ENCODE data around the gene AMZ1.
"Not testable (repeated sequence)": the region's sequence is repeated elsewhere in the genome, so short reads cannot be mapped to it uniquely, and the experiment has no call there.

The AMZ1 gene

DNA sequence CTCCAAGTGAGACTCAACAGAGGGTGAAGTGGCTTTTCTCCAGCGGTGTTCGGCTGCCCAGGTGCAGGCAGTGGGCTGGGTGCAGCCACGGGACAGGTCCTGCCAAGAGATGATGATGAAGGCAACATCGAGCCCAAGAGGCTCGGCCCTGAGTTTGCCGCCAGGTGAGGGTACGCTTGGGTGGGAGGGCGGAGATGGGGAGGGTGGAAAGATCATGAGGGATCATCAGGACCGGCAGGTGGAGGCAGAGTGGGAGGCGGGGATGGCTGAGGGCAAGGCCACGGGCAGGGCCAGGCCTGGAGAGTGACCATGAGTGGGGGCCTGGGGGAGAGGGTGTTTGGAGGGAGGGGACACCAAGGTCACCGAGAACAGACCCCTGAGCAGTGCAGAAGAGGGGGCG lies 17.8 kb upstream of the AMZ1 start:
- no peak for DNase-seq

DNA sequence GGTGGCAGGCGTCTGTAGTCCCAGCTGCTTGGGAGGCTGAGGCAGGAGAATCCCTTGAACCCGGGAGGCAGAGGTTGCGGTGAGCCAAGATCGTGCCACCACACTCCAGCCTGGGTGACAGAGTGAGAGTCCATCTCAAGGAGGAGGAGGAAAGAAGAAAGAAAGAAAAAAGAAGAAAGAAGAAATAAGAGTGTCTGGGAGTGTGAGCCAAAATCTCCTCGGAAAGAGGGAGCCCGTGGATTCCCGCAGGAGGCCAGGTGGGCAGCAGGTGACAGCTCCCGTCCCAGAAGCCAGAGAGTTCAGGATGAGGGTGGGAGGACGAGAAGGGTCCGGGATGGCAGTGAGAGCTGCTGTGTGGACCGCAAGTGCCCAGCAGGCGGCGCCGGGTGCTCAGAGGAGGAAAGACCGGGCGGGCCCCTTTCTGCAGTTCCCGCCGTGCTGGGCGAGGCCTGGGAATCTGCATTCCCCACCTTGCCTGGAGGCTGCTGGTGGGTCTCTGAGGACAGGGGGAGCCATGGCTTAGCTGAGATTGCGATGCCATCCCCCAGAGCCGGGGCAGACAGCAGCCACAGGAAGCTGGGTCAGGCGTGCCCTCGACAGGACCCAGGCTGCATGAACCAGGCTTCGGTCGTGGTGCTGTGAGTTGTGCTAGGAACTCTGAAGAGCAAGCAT lies 17.1 kb upstream of the AMZ1 start:
- peak; percentile 19 to 61 for DNase-seq

DNA sequence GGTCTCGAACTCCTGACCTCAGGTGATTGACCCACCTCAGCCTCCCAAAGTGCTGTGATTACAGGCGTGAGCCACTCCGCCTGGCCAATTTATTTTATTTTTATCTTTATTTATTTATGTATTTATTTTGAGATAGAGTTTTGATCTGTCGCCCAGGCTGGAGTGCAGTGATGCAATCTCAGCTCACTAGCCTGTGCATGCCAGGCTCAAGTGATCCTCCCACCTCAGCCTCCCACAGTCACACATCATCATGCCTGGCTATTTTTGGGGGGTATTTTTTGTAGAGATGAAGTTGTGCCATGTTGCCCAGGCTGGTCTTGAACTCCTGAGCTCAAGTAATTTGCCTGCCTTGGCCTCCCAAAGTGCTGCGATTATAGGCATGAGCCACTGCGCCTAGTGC lies 14.8 kb upstream of the AMZ1 start:
- DNase-seq, result not testable (repeated sequence)

DNA sequence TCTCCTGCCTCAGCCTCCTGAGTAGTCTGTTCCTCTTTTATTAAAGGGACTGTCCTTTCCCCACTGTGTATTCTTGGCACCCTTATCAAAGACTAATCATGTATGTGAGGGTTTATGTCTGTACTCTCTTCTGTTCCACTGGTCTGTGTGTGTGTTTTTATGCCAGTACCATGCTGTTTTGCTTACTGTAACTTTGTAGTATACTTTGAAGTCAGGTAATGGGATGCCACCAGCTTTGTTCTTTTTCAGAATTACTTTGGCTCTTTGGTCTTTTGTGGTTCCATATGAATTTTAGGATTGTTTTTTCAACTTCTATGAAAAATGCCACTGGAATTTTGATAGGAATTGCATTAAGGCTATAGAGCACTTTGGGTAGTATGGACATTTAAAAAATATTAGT lies 14.1 kb upstream of the AMZ1 start:
- no peak for DNase-seq

DNA sequence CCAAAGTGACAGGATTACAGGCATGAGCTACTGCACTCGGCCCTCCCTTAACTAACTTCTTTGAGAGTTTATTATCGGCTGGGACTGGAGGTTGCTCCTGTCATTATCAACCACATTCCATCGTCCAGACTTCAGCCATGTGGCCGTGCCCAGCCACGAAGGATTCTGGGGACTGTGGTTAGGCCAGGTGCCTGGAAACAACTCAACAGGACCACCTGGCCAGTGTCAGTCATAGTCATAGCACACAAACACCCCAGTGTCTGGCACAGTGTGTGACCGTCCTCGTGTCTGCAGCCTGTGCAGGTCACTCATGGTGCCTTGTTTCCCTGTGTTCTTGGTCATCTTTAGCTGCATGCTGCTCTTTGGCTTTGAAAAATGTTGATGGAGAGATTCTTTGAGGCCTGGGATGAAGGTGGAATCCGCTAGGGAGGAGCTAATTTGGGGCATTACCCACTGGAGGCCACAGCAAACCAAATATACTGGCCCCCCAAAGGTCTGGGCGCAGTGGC lies 12.7 kb upstream of the AMZ1 start:
- DNase-seq, result no peak

DNA sequence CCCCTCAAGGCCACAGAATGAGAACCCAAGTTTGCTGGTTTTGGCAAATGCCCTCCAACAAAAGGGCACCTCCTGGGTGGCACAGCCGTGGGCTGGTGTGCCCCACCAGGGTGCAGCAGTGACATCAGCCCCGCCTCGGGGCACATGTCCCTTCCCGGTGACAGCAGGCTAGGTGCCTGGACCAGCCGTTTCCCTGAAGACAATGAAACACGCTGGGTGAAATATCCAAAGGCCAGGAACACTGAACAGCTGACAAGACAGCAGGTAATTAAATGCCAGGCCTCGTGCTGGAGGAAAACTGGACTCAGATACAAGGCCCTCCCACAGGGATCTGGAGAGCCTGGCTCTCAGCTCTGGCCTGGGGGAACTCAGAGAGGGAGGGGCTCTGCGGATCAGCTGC lies 11.4 kb upstream of the AMZ1 start:
- not testable (repeated sequence) for DNase-seq

DNA sequence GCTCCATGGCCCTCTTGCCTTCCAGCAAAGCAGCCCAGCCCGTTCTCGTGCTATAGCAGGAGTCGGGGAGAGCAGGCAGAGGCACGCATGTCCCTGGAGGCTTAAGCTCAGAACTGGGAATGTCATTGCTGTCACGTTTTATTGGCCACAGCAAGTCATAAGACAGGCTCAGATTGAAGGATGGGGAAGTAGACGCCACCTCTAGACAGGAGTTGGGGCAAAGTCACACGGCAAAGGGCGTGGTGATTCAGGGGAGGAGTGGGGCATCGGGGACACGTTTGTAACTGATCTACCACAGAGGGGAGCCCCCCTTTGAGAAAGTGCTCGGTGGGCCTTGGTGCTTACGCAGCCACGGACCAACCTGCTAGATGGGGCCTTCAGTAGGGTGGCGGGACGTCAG lies 9.5 kb upstream of the AMZ1 start:
- not testable (repeated sequence) for DNase-seq

DNA sequence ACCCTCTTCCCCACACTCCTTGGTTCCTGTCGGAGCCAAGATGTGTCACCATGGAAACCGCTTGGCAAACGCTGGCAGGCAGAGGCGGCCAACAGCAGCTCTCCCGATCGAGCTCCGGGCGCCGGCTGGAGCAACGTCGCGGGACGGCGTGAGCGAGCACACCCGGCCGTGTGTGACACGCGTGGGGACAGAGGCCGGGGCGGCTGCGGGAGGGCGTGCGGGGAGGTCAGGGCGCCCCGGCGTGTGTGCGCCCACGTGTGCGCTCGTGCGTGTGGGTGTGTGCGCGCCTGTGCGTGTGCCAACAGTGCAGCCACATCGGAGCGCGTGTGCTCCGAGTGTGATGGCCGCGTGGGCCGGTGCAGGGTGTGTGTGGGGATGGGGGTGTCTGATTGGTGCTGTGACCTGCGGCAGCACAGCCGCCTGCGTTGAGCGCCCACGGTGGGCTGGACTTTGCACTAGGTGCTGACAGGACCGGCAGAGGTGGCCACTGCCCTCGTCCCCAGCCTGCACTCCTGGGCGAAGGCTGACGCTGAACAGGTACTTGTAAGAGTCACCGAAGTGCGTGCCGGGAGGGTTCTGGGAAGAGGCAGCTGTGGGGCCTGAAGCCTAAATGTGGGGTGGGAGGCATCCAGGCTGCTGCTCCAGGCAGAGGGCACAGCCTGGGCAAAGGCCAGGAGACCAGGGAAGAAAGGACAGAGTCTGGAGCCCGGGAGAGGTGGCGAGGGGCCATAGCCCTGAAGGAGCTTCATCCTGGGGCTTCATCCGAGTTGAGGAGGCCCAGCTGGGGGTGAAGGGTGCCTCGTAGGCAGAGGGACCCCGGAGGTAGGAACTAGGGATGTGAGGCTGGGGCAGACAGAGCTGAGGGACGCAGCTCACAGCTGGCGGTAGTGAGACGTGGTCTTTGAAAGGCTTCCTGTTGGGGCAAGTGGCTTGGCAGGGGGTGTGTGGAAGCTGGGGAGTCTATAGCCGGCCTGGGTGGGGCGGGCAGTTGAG lies 8.6 kb upstream of the AMZ1 start:
- not testable (repeated sequence) for DNase-seq

DNA sequence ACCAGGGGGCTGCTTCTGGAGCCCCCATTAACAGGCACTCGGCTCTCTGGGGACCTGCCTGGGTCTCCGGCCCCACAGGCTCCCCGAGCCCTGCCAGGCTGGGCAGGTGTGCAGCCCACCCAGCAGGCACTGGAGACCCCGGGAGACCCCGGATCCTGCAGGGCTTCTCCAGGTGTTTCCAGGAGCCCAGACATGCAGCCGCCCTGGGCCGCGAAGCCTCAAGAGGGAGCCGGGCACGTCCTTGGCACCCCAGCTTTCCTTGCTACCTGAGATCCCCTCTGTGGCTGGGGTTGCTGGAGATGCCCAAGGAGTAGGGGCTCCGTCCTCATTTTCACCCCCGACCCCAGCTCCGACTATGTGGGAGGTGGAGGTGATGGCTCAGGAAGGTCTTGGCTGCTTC lies 7.7 kb upstream of the AMZ1 start:
- DNase-seq, result no peak

DNA sequence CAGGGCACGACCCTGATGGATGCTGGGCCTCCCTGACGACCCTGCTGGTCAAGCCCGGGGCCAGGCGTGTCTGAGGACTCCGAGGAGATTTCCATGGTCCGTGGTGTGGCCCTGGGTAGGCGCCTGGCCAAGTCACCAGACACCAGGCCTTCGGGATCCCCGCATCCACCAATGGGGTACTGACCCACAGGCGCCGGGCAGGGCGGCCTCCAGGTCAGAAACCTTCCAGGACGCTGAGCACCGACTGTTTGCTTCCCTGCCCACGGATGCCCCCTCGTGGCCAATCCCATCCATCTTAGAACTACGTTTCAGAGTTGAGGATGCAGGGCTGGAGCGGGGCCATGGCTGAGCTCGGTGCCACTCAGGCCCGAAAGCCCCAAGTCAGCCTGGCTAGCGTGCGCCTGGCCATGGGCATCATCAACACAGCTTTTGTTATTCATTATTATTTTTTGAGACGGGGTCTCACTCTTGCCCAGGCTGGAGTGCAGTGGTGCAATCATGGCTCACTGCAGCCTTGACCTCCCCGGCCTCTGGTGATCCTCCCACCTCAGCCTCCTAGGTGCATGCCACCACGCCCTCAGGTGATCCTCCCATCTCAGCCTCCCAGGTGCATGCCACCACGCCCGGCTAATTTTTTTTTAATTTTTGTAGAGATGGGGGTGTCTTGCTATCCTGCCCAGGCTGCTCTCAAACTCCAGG lies 7.1 kb upstream of the AMZ1 start:
- peak in 1 of 2 donors; percentile 38 for DNase-seq

DNA sequence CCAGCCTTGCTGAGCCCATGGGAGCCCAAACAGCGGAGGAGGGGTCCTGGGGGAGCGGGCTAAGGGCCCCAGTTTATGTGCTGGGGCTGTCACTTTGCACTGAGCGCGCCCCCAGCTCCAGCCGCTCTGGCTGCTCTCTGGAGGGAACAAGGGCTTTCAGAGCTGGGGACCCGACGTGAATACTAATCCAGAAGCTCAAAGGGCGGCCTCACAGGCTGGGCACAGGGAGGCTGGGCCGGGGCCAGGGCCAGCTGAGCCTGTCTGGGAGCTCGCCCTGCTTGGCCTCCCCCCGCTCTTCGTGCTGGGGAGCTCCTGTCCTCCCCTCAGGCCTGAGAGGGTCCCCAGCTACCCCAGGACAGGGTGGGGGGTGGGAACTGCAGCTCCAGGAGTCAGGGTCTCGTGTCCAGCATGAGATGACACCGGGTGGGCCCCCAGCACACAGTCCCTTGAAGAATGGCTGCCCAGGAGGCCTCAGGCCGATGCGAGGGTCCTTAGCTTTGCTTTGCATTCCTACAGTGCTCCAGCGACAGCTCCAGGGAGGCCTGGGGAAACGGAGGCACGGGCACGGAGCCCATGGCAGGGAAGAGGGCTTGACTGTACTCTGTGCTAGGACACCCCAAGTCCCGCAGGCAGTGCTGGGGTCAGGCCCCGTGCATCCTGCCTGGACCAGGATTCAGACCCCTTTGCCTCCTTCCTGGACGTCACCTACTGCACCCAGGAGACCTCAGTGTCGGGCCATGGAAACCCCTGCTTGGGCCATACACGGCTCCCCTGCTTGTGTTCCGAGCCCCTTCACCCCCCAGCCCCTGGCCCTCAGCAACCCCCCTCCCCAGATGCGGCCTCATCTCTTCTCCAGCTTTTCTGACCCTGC lies 5.8 kb upstream of the AMZ1 start:
- no peak for DNase-seq

DNA sequence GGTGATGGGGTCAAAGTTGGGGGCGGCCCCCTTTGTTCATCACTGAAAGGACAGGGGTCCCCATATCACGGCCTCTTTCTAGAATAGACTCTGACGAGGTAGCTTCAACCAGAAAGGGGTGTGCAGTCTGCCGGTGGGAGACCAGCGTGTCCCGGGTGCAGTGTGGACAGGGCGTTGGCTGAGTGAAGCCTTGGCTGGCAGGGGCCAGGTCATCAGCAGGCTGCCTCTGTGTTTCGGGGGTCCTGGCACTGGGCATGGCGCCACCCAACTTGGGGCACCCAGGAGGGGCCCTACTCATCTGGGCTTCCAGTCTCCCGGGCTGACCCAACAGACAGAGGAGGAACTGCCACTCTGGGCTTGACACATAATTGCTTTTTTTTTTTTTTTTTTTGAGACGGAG lies 3.5 kb upstream of the AMZ1 start:
- DNase-seq, result no peak

DNA sequence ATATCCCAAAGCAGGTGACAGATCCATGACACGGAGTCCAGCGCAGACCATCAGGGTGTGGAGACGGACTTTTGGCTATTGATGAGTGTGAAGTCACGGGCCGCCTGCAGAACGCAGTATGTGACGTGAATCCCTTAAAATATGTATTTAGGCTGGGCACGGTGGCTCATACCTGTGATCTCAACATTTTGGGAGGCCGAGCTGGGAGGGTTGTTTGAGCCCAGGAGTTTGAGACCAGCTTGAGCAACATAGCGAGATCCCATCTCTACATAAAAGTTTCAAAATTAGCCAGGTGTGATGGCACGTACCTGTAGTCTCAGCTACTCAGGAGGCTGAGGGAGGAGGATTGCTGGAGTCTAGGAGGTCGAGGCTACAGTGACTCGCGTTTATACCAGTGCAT lies 1.9 kb upstream of the AMZ1 start:
- DNase-seq, result no peak

DNA sequence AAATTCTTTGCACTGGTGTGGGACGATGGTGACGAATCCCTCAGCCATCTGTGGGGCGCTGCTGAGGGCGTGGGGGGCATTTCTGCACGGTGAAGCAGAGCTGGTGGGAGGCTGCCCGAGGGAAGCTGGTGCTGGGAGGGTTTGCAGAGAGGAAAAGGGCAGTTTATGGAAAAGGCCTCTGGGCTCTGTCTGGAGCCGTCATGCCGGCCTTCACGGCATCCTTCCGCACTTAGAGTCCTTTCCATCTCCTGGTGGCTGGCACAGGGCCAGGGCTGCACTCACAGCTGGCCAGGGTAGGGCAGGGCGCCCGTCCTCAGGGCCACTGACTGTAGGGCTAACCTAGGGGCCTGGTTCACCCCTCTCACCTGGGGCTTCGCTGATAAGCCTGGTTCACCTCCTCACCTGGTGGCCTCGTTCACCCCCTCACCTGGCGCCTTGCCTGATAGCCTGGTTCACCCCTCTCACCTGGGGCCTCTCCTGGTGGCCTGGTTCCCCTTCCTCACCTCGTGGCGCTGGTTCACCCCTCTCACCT lies 598 bp upstream of the AMZ1 start:
- no peak for DNase-seq

DNA sequence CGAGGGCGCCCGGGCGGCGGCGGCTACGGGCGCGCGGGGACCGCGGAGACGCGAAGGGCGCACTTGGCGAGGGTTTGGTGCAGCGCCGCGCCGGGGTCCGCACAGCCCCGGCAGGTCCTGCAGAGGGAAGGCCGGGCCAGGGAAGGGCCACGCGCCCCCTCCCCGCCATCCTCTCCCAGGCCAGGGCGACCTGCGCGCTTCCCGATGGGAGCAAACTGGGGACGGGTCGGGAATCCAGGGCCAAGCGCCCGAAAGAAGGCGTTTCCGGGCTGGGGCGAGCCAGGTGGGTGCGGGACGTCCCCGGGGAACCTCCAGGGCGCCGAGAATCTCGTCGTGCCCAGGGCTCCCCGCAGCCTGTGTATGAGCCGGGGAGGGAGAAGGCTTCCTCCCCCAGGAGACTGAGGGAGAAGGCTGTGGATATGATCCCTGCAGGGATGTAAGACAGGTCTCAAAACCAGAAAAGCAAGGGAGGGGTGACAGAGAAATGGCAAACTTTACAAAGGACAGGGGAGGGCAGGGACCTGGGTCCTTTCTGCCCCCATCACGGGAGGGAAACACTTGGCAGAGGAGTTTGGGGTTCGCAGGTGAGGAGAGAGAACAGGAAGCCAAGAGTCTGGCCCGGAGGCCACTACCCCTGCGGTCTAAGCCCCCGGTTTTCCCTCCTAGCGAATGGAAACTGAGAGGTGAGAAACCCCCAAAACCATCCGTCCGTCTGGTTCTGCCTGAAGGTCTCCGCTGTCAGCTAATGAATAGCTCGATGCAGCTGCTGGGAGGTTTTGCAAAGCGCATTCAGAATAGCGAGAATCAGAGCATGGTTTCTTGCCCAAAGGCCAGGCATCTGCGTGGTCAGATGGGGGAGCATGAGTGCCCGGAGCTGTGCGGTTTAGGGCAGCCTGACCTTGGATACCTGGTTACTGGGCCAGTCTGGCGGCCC lies 674 bp downstream of the AMZ1 start:
- DNase-seq, result no peak

DNA sequence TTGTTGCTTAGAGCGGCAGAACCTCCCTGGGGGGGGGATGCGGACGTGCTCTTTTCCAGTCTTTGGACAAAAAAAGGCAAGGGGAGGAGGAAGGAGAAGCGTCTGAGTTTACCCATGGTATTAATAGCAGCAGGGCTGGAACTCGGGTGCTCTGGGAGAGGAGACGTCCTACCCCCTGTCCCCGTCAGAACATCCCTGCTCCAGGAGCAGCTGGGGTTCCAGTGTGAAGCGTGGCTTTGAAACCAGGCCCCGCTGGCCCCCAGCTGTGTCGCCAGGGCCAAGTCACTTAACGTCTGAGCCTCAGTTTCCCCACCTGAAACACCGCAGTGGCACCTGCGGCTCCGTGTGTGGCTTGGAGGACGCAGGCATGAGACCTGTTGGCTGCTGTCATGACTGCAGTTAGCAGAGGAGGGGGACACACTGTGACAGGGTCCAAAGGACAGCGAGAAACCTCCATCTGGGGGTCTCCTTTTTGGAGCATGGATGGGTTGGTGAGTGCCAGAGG lies 1.4 kb downstream of the AMZ1 start:
- DNase-seq, result no peak

DNA sequence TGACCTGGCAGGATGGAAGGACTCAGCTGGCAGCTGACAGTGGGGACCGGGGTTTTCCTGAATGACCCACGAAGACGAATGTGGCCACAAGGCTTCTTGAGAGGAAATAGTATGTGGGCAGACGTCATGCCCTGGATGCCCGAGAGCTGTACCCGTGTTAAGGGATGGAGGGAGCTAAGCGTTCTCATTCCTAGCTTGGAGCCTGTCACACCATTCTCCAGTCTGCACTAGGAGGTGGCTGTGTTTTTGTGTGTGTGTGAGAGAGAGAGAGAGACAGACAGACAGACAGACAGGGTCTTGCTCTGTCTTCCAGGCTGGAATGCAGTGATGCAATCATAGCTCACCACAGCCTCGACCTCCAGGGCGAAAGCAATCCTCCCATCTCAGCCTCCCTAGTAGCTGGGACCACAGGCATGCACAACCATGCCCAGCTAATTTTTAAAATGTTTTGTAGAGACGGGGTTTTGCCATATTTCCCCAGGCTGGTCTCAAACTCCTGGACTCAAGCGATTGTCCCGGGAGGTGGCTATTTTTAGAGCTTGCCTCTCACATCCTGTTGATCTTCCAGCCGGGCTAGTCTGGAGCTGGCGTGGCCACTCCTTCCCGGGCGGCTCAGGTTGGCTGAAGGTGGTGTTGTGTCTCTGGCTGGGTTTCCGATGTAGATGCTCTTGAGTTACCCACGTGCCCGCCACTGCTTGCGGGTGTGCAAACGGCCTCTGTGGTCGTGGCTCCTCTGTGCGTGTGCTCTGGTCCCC lies 2.1 kb downstream of the AMZ1 start:
- no peak for DNase-seq

DNA sequence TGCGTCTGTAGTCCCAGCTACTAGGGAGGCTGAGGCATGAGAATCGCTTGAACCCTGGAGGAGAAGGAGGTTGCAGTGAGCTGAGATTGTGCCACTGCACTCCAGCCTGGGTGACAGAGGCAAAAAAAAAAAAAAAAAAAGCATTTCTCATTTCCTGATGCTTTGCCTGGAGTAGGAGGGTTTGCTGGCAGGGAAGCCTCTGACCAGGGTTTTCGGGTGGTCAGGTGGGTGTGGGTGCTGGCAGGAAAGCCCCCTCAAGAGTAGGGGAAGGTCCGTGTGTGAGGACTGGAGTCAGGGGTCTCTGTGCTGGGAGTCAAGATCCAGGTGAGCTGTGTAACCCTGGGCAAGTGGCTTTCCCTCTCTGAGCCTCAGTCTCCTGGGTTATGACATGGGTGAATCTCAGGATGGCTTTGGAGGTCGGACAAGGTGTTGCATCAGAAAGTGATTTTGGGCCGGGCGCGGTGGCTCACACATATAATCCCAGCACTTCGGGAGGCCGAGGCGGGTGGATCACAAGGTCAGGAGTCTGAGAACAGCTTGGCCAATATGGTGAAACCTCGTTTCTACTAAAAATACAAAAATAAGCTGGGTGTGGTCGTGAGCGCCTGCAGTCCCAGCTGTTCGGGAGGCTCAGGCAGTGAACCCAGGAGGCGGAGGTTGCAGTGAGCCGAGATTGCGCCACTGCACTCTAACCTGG lies 3.2 kb downstream of the AMZ1 start:
- DNase-seq, result no peak

DNA sequence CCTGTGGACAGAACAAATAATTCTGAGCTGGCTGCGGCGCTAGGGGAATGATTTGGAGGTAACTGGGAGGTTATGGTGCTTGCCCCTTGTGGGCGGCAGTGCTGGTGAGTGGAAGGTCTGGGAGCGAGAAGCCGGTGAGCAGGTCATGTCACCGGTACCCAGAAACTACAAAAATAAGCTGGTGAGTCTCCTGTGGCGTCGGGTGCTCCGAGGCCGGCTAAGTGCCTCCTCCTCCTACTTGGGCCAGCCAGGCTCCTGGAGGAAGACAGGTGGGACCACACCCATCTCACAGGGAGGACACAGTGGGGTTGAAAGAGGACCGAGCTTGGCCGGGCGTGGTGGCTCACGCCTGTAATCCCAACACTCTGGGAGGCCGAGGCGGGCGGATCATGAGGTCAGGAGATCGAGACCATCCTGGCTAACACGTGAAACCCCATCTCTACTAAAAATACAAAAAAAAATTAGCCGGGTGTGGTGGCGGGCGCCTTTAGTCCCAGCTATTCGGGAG lies 4.0 kb downstream of the AMZ1 start:
- not testable (repeated sequence) for DNase-seq
